Liver (tissue), 9 donors: ENCODE data around the gene CD247. TPM values are rescaled to one million over a fixed set of nuclear protein-coding genes. Genes with fewer than 3 reads are reported as not detected.

Experiments
- DNase-seq: peaks from one replicate; pipeline ENCODE4 v3.0.0-alpha.2; 2017; ENCODE audit warnings: low spot score
- H3K27ac ChIP-seq, 2 donors: one replicate each; pipeline ENCODE4 v1.7.0; 2013; ENCODE audit warnings: inconsistent platforms in 2 of 2, low read length in 2 of 2, control low read depth in 1 of 2, low read depth in 1 of 2, mild to moderate bottlenecking in 1 of 2
- H3K27me3 ChIP-seq, 4 donors: one replicate each; pipeline versions ENCODE4 v1.6.1 to v1.7.0; 2013; ENCODE audit warnings: low read length in 3 of 4, inconsistent platforms in 1 of 4, mild to moderate bottlenecking in 1 of 4, moderate library complexity in 1 of 4; ENCODE audit not compliant: control insufficient read depth in 4 of 4, insufficient read depth in 4 of 4
- H3K36me3 ChIP-seq, 4 donors: one replicate each; pipeline versions ENCODE4 v1.6.1 to v1.7.0; 2013; ENCODE audit warnings: low read length in 3 of 4, mild to moderate bottlenecking in 3 of 4, low read depth in 1 of 4, moderate library complexity in 1 of 4; ENCODE audit not compliant: control insufficient read depth in 4 of 4, insufficient read depth in 3 of 4
- H3K4me1 ChIP-seq, 4 donors: one replicate each; pipeline versions ENCODE4 v1.6.1 to v1.7.0; 2013; ENCODE audit warnings: low read length in 3 of 4, mild to moderate bottlenecking in 3 of 4, moderate library complexity in 1 of 4; ENCODE audit not compliant: control insufficient read depth in 4 of 4, insufficient read depth in 4 of 4
- H3K4me3 ChIP-seq, 3 donors: one replicate each; pipeline versions ENCODE4 v1.6.1 to v1.7.0; 2013; ENCODE audit warnings: low read length in 3 of 3, control low read depth in 1 of 3, low read depth in 1 of 3, mild to moderate bottlenecking in 1 of 3
- H3K9ac ChIP-seq, 2 donors: one replicate each; pipeline ENCODE4 v1.7.0; 2013; ENCODE audit warnings: low read length in 2 of 2, mild to moderate bottlenecking in 2 of 2, moderate library complexity in 2 of 2, control low read depth in 1 of 2, low read depth in 1 of 2
- H3K9me3 ChIP-seq, 4 donors: one replicate each; pipeline versions ENCODE4 v1.6.1 to v1.7.0; 2013; ENCODE audit warnings: low read length in 3 of 4; ENCODE audit not compliant: control insufficient read depth in 4 of 4
- EGR1 ChIP-seq, 2 donors: IDR thresholded peaks; 2 replicates each; pipeline ENCODE4 v1.6.1; 2016 to 2018; ENCODE audit warnings: antibody characterized with exemption in 2 of 2, low read depth in 2 of 2
- FOXA1 ChIP-seq: IDR thresholded peaks from 2 replicates; pipeline ENCODE4 v1.6.1; 2016; ENCODE audit warnings: antibody characterized with exemption
- FOXA2 ChIP-seq: IDR thresholded peaks from 2 replicates; pipeline ENCODE4 v1.6.1; 2016; ENCODE audit warnings: antibody characterized with exemption
- GABPA ChIP-seq, 2 donors: IDR thresholded peaks in 1 of 2; conservative IDR thresholded peaks in 1 of 2; 2 replicates each; pipeline ENCODE4 v1.6.1; 2016; ENCODE audit warnings: antibody characterized with exemption in 2 of 2, mild to moderate bottlenecking in 1 of 2, moderate library complexity in 1 of 2
- HNF4A ChIP-seq, 2 donors: conservative IDR thresholded peaks; 2 replicates each; pipeline ENCODE4 v1.6.1; 2016; ENCODE audit warnings: antibody characterized with exemption in 2 of 2, mild to moderate bottlenecking in 2 of 2
- HNF4G ChIP-seq: IDR thresholded peaks from 2 replicates; pipeline ENCODE4 v1.6.1; 2016; ENCODE audit warnings: antibody characterized with exemption
- JUND ChIP-seq, 2 donors: IDR thresholded peaks; 2 replicates each; pipeline ENCODE4 v1.6.1; 2016; ENCODE audit warnings: antibody characterized with exemption in 2 of 2
- NR2F2 ChIP-seq: IDR thresholded peaks from 2 replicates; pipeline ENCODE4 v1.6.1; 2016; ENCODE audit warnings: antibody characterized with exemption
- RAD21 ChIP-seq, 2 donors: IDR thresholded peaks; 2 replicates each; pipeline ENCODE4 v1.6.1; 2016; ENCODE audit warnings: antibody characterized with exemption in 2 of 2, mild to moderate bottlenecking in 2 of 2
- RXRA ChIP-seq, 2 donors: IDR thresholded peaks; 2 replicates each; pipeline ENCODE4 v1.6.1; 2017 to 2018; ENCODE audit warnings: antibody characterized with exemption in 2 of 2, mild to moderate bottlenecking in 1 of 2
- SP1 ChIP-seq: IDR thresholded peaks from 2 replicates; pipeline ENCODE4 v1.6.1; 2018; ENCODE audit warnings: antibody characterized with exemption, mild to moderate bottlenecking
- TAF1 ChIP-seq: conservative IDR thresholded peaks from 2 replicates; pipeline ENCODE4 v1.6.1; 2016; ENCODE audit warnings: antibody characterized with exemption, mild to moderate bottlenecking
- YY1 ChIP-seq: IDR thresholded peaks from 2 replicates; pipeline ENCODE4 v1.6.1; 2016; ENCODE audit warnings: antibody characterized with exemption, mild to moderate bottlenecking
- WGBS: extraction: QIAGEN DNeasy Blood & Tissue Kit; methylation state at CpG from one replicate; pipeline ENCODE4 v1.1.7; 2013; 5-methylcytosine and 5-hydroxymethylcytosine counted together
- polyA plus RNA-seq, 2 donors: library from polyadenylated mRNA; stranded (reverse) in 1 of 2; unstranded in 1 of 2; fragments of 200-250 nt in 1 of 2; fragments of >200 nt in 1 of 2; fragmentation: Nextera tagmentation in 1 of 2; extraction: Ambion mirVana in 1 of 2; gene quantifications; one replicate each; pipeline versions ENCODE4 v1.2.1 to v1.2.3, GENCODE V29; 2013 to 2015
- total RNA-seq, 2 donors: library from RNA; depleted of rRNA; stranded (reverse); fragments of >200 nt; gene quantifications; one replicate each; pipeline ENCODE4 v1.2.3, GENCODE V29; 2014
- TF ChIP-seq, protein P1 (sequence below): IDR thresholded peaks from 2 replicates; pipeline ENCODE4 v1.6.1; 2016; ENCODE audit warnings: antibody characterized with exemption
- TF ChIP-seq, protein P2 (sequence below): IDR thresholded peaks from 2 replicates; pipeline ENCODE4 v1.6.1; 2016; ENCODE audit warnings: antibody characterized with exemption
- TF ChIP-seq, protein P3 (sequence below): IDR thresholded peaks from 2 replicates; pipeline ENCODE4 v1.6.1; 2016; ENCODE audit warnings: antibody characterized with exemption
- TF ChIP-seq, protein P4 (sequence below): IDR thresholded peaks from 2 replicates; pipeline ENCODE4 v1.6.1; 2016; ENCODE audit warnings: antibody characterized with exemption, mild to moderate bottlenecking
- TF ChIP-seq, protein P5 (sequence below): fragments of 150-350 bp; IDR thresholded peaks from 2 replicates; pipeline ENCODE4 v1.5.1; 2017; ENCODE audit warnings: improper control_type of control experiment, low read depth, low read length; ENCODE audit not compliant: missing input control
- donor health status: healthy.
- donor health status: healthy.
- donor health status: healthy.
- donor health status: healthy.
- donor health status: healthy.

The CD247 gene
- total and polyA plus RNA-seq, 4 donors: 0.61 to 2.2 (median 1.6) TPM

DNA sequence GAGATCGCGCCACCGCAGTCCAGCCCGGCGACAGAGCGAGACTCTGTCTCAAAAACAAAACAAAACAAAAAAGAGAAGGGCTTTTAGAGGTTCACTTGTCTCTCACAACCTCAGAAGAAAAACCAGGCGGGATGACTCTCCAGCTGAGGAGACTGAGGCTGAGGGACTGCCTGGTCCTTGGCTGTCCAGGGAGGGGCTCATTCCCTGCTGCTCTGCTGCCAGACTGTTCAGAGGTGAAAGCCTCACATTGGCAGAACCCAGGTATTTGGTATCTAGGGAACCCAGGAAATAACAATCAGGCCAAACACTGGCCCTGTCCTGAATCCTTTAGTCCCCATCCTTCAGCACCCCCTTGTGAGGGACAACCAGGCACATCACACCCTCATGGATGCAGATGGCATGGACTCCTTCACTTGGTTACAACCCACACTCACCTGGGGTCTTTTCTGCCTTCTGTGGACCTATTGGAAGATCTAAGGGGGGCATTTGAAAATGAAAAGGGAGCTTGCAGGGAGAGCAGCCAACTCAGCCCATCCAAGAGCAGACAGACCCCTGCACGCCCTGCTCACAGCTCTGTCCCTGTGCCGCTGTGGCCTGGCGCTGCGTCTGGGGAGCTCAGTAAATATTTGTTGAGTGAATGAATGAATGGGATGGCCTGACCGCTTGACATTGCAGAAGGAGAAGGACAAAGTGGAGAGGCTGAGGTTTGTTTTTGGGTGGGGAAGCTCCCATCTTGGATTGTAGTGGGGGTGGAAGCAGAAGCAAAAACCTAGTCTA, 33.4 kb downstream of the CD247 start:
- Histone ChIP-seq H3K4me1 (no peaks in the 10 kb centered on the region), H3K9ac (no peak overlapping the region), H3K27ac (no peak overlapping the region), H3K27me3 (no peaks in the 10 kb centered on the region), H3K4me3 (no peak overlapping the region), H3K36me3 (no peaks in the 10 kb centered on the region), H3K9me3 (no peaks in the 10 kb centered on the region)
- no peak for DNase-seq
- TF ChIP-seq YY1 (no peak), HNF4A (conservative IDR thresholded peaks at IDR 0.05) (no peak), SP1 (no peak), RXRA (IDR thresholded peaks at IDR 0.05) (no peak)
- TF ChIP-seq, protein P1, sequence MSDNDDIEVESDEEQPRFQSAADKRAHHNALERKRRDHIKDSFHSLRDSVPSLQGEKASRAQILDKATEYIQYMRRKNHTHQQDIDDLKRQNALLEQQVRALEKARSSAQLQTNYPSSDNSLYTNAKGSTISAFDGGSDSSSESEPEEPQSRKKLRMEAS: no peak
- TF ChIP-seq, protein P2, sequence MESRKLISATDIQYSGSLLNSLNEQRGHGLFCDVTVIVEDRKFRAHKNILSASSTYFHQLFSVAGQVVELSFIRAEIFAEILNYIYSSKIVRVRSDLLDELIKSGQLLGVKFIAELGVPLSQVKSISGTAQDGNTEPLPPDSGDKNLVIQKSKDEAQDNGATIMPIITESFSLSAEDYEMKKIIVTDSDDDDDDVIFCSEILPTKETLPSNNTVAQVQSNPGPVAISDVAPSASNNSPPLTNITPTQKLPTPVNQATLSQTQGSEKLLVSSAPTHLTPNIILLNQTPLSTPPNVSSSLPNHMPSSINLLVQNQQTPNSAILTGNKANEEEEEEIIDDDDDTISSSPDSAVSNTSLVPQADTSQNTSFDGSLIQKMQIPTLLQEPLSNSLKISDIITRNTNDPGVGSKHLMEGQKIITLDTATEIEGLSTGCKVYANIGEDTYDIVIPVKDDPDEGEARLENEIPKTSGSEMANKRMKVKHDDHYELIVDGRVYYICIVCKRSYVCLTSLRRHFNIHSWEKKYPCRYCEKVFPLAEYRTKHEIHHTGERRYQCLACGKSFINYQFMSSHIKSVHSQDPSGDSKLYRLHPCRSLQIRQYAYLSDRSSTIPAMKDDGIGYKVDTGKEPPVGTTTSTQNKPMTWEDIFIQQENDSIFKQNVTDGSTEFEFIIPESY: no peak
- WGBS: 94% methylated on average over 12 of the region's 12 CpGs

DNA sequence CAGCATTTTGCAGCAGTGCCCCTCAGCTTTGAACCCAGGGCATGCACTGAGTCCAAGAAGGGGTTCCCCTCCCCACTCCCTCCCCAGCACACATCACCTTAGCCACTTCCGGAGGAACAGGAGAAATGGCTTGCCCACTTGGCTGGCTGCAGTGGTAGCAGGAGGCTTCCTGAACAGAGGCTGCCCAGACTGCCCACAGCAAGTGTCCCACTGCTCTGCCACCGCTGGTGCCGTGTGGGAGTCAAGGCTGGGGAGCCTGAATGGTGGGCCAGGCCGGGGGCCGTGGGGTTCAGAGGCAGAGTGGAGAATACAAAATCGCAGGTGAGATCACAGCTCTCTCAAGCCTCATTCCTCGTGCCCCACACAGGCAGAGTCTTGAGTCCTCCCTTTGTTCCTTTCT, 34.5 kb downstream of the CD247 start:
- Histone ChIP-seq H3K27me3 (no peaks in the 10 kb centered on the region), H3K4me1 (no peaks in the 10 kb centered on the region), H3K27ac (no peak overlapping the region), H3K36me3 (no peaks in the 10 kb centered on the region), H3K9ac (no peak overlapping the region), H3K4me3 (no peak overlapping the region), H3K9me3 (no peaks in the 10 kb centered on the region)
- WGBS: 84% methylated on average over 7 of the region's 7 CpGs
- DNase-seq: no peak
- TF ChIP-seq HNF4G (no peak), JUND (IDR thresholded peaks at IDR 0.05) (no peak), SP1 (no peak), FOXA1 (no peak), NR2F2 (no peak), TAF1 (no peak), HNF4A (conservative IDR thresholded peaks at IDR 0.05) (no peak), EGR1 (IDR thresholded peaks at IDR 0.05; ENCODE audit: low read depth in 2 of 2) (no peak), FOXA2 (no peak), YY1 (no peak), RXRA (IDR thresholded peaks at IDR 0.05) (no peak), GABPA (IDR thresholded peaks at IDR 0.05 in 1 of 2, conservative IDR thresholded peaks at IDR 0.05 in 1 of 2) (no peak), RAD21 (IDR thresholded peaks at IDR 0.05) (no peak)
- TF ChIP-seq, protein P3, sequence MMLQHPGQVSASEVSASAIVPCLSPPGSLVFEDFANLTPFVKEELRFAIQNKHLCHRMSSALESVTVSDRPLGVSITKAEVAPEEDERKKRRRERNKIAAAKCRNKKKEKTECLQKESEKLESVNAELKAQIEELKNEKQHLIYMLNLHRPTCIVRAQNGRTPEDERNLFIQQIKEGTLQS: no peak
- TF ChIP-seq, protein P4, sequence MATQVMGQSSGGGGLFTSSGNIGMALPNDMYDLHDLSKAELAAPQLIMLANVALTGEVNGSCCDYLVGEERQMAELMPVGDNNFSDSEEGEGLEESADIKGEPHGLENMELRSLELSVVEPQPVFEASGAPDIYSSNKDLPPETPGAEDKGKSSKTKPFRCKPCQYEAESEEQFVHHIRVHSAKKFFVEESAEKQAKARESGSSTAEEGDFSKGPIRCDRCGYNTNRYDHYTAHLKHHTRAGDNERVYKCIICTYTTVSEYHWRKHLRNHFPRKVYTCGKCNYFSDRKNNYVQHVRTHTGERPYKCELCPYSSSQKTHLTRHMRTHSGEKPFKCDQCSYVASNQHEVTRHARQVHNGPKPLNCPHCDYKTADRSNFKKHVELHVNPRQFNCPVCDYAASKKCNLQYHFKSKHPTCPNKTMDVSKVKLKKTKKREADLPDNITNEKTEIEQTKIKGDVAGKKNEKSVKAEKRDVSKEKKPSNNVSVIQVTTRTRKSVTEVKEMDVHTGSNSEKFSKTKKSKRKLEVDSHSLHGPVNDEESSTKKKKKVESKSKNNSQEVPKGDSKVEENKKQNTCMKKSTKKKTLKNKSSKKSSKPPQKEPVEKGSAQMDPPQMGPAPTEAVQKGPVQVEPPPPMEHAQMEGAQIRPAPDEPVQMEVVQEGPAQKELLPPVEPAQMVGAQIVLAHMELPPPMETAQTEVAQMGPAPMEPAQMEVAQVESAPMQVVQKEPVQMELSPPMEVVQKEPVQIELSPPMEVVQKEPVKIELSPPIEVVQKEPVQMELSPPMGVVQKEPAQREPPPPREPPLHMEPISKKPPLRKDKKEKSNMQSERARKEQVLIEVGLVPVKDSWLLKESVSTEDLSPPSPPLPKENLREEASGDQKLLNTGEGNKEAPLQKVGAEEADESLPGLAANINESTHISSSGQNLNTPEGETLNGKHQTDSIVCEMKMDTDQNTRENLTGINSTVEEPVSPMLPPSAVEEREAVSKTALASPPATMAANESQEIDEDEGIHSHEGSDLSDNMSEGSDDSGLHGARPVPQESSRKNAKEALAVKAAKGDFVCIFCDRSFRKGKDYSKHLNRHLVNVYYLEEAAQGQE: no peak
- TF ChIP-seq, protein P5, sequence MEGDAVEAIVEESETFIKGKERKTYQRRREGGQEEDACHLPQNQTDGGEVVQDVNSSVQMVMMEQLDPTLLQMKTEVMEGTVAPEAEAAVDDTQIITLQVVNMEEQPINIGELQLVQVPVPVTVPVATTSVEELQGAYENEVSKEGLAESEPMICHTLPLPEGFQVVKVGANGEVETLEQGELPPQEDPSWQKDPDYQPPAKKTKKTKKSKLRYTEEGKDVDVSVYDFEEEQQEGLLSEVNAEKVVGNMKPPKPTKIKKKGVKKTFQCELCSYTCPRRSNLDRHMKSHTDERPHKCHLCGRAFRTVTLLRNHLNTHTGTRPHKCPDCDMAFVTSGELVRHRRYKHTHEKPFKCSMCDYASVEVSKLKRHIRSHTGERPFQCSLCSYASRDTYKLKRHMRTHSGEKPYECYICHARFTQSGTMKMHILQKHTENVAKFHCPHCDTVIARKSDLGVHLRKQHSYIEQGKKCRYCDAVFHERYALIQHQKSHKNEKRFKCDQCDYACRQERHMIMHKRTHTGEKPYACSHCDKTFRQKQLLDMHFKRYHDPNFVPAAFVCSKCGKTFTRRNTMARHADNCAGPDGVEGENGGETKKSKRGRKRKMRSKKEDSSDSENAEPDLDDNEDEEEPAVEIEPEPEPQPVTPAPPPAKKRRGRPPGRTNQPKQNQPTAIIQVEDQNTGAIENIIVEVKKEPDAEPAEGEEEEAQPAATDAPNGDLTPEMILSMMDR: no peak
- TF ChIP-seq, protein P1: no peak
- TF ChIP-seq, protein P2: no peak
